ENCODE results near the gene DENND1B. TPM values are rescaled to one million over a fixed set of nuclear protein-coding genes. Genes with fewer than 3 reads are reported as not detected.

Gene DENND1B
- total RNA-seq, 1 experiment from 2014 or later, result 9.6 TPM

- H3K27me3 ChIP-seq (ENCODE audit: insufficient read depth, low read length), result no peaks in the 10 kb centered on the region
- no peak overlapping the region for H2AFZ ChIP-seq (ENCODE audit: low read depth, low read length, poor library complexity, severe bottlenecking)
- DNase-seq (ENCODE audit: low read depth, low spot score) (no peak), ATAC-seq (no peak)
- H4K20me1 ChIP-seq (ENCODE audit: insufficient read depth), result no peaks in the 10 kb centered on the region
- H3K4me2 ChIP-seq (ENCODE audit: low read length), result no peak overlapping the region
- no peak overlapping the region for H3K4me3 ChIP-seq (replicated peaks in 1 of 2; ENCODE audit: low read depth in 1 of 2, low read length in 2 of 2)
- ChIA-PET RAD21 (ENCODE audit: low non-redundant PET in 1 of 2, low total read pairs in 2 of 2, uncharacterized antibody in 2 of 2, unreplicated experiment in 2 of 2) (no interaction called here), POLR2A (no interaction called here), CTCF (no interaction called here)
- intact Hi-C loops (cut with micrococcal nuclease), result no loop called here
- H3K36me3 ChIP-seq (ENCODE audit: control insufficient read depth in 1 of 2, insufficient read depth in 2 of 2, low read length in 2 of 2), result no peaks in the 10 kb centered on the region
- H3K4me1 ChIP-seq (ENCODE audit: control insufficient read depth in 1 of 2, insufficient read depth in 2 of 2, low read length in 2 of 2), result no peaks in the 10 kb centered on the region
- H3K9ac ChIP-seq (ENCODE audit: low read length), result no peak overlapping the region
- no peak overlapping the region for H3K27ac ChIP-seq (ENCODE audit: low read depth, low read length)
- BruUV-seq (replicated peaks), result no TSS peak
- H3K9me2 ChIP-seq (ENCODE audit: insufficient read depth), result no peaks in the 10 kb centered on the region
- TF ChIP-seq TCF7L2 (IDR thresholded peaks at IDR 0.05; ENCODE audit: borderline replicate concordance, extremely low read depth, insufficient read depth, insufficient read length), result no peak
- no peak for TF ChIP-seq EZH2phosphoT487 (IDR thresholded peaks at IDR 0.05; ENCODE audit: borderline replicate concordance)
- TF ChIP-seq CBX3 (IDR thresholded peaks at IDR 0.05; ENCODE audit: low read depth), result no peak
- TF ChIP-seq JUND (IDR thresholded peaks at IDR 0.05), result no peak
- TF ChIP-seq YY1 (IDR thresholded peaks at IDR 0.05; ENCODE audit: extremely low read depth, insufficient replicate concordance, low read depth, low read length), result no peak
- TF ChIP-seq ZNF274 (IDR thresholded peaks at IDR 0.05; ENCODE audit: low read depth, low read length), result no peak
- TF ChIP-seq EGR1 (IDR thresholded peaks at IDR 0.05; ENCODE audit: low read depth), result no peak
- TF ChIP-seq POLR2A (IDR thresholded peaks at IDR 0.05; ENCODE audit: borderline replicate concordance, extremely low read depth, insufficient read depth, insufficient read length), result no peak
- no peak for TF ChIP-seq FOSL1 (IDR thresholded peaks at IDR 0.05; ENCODE audit: low read depth)
- no peak for TF ChIP-seq SIN3A (IDR thresholded peaks at IDR 0.05; ENCODE audit: low read depth)
- TF ChIP-seq CTCF (IDR thresholded peaks at IDR 0.05 in 2 of 3, conservative IDR thresholded peaks at IDR 0.05 in 1 of 3; ENCODE audit: borderline replicate concordance in 1 of 3, insufficient read depth in 1 of 3, low read depth in 2 of 3, low read length in 2 of 3), result no peak
- TF ChIP-seq ZFX (IDR thresholded peaks at IDR 0.05), result no peak
- TF ChIP-seq ATF3 (IDR thresholded peaks at IDR 0.05), result no peak
- TF ChIP-seq RAD21 (IDR thresholded peaks at IDR 0.05; ENCODE audit: low read depth), result no peak
- TF ChIP-seq ELF1 (IDR thresholded peaks at IDR 0.05; ENCODE audit: borderline replicate concordance, low read depth), result no peak
- no peak for TF ChIP-seq POLR2AphosphoS5 (IDR thresholded peaks at IDR 0.05; ENCODE audit: low read depth, low read length)
- TF ChIP-seq SP1 (IDR thresholded peaks at IDR 0.05; ENCODE audit: low read depth), result no peak
- no peaks in the 10 kb centered on the region for H3K9me3 ChIP-seq (ENCODE audit: control insufficient read depth in 1 of 2, insufficient read depth in 1 of 2, low read depth in 1 of 2, low read length in 2 of 2)
- no peaks in the 10 kb centered on the region for H3K79me2 ChIP-seq (ENCODE audit: insufficient read depth, low read length)
These were observed 222.0 kb downstream of the DENND1B start for GRCh38 chr1:197553281-197553680.

Measured in HCT116 (cell line).